GM21390 (cell line): ENCODE results near the gene RPL13A.
A peak's percentile ranks its signal among the peaks of the same experiment; 100 is the strongest.
"Not testable (repeated sequence)": the region's sequence is repeated elsewhere in the genome, so short reads cannot be mapped to it uniquely, and the experiment has no call there.

Source experiments
- ATAC-seq: cut with Tn5 transposase; IDR thresholded peaks from one replicate; pipeline ENCODE4 v1.9.1; 2021; ENCODE audit not compliant: unreplicated experiment

RPL13A gene

GRCh38 chr19:49455773-49456172 is 31.6 kb upstream of the RPL13A start:
- no peak for ATAC-seq

GRCh38 chr19:49456326-49456725 is 31.1 kb upstream of the RPL13A start:
- no peak for ATAC-seq

- ATAC-seq = no peak
Observed at GRCh38 chr19:49458567-49458903, 28.9 kb upstream of the RPL13A start.

GRCh38 chr19:49459388-49459787 is 28.0 kb upstream of the RPL13A start:
- ATAC-seq = no peak

- not testable (repeated sequence) for ATAC-seq
Observed at GRCh38 chr19:49461130-49461529, 26.3 kb upstream of the RPL13A start.

GRCh38 chr19:49461656-49462055 is 25.8 kb upstream of the RPL13A start:
- ATAC-seq = no peak

GRCh38 chr19:49462492-49462891 is 24.9 kb upstream of the RPL13A start:
- ATAC-seq = no peak

GRCh38 chr19:49463960-49464740 is 23.3 kb upstream of the RPL13A start:
- no peak for ATAC-seq

GRCh38 chr19:49465371-49465770 is 22.0 kb upstream of the RPL13A start:
- no peak for ATAC-seq

- ATAC-seq = no peak
Observed at GRCh38 chr19:49468199-49468598, 19.2 kb upstream of the RPL13A start.

GRCh38 chr19:49468746-49469447 is 18.5 kb upstream of the RPL13A start:
- no peak for ATAC-seq

GRCh38 chr19:49469828-49470614 is 17.4 kb upstream of the RPL13A start:
- ATAC-seq = peak; percentile 50

- no peak for ATAC-seq
Observed at GRCh38 chr19:49470615-49470978, 16.8 kb upstream of the RPL13A start.

- no peak for ATAC-seq
Observed at GRCh38 chr19:49472936-49473335, 14.5 kb upstream of the RPL13A start.

GRCh38 chr19:49473501-49473867 is 13.9 kb upstream of the RPL13A start:
- not testable (repeated sequence) for ATAC-seq

GRCh38 chr19:49473868-49474541 is 13.4 kb upstream of the RPL13A start, which contains the start of gene FLT3LG:
Gene FLT3LG (plus strand): TSS chr19:49474215. CDS start chr19:49474640, 425 bp downstream.
- ATAC-seq = peak; percentile 49

- no peak for ATAC-seq
Observed at GRCh38 chr19:49474542-49474924, 12.9 kb upstream of the RPL13A start.

- no peak for ATAC-seq
Observed at GRCh38 chr19:49475191-49475917, 12.1 kb upstream of the RPL13A start.

GRCh38 chr19:49475995-49476880 is 11.2 kb upstream of the RPL13A start:
- ATAC-seq = no peak
